Activated T-helper 17 cell treated with anti-CD3 and anti-CD28 coated beads, Interleukin-2, amount 50 U/mL, for 72 hours (primary cell): Measurements from ENCODE around the gene IGF2BP3. TPM values are rescaled to one million over a fixed set of nuclear protein-coding genes. Genes with fewer than 3 reads are reported as not detected.

Experiments
- ATAC-seq: fragments of 150-1000 bp; cut with Tn5 transposase; replicated peaks from 2 replicates; pipeline ENCODE4 v1.10.0; 2021; ENCODE audit warnings: mild to moderate bottlenecking, moderate library complexity
- H3K27ac Mint-ChIP-seq: one replicate; pipeline ENCODE4 v1.8.0; 2022; ENCODE audit warnings: mixed read lengths
- H3K27me3 Mint-ChIP-seq: one replicate; pipeline ENCODE4 v1.8.0; 2022; ENCODE audit warnings: mixed read lengths
- H3K36me3 Mint-ChIP-seq: one replicate; pipeline ENCODE4 v1.8.0; 2022; ENCODE audit warnings: low read depth, mild to moderate bottlenecking, mixed read lengths
- H3K4me1 Mint-ChIP-seq: one replicate; pipeline ENCODE4 v1.8.0; 2022; ENCODE audit warnings: mixed read lengths
- H3K4me3 Mint-ChIP-seq: one replicate; pipeline ENCODE4 v1.8.0; 2022; ENCODE audit warnings: mild to moderate bottlenecking, mixed read lengths
- H3K9me3 Mint-ChIP-seq: one replicate; pipeline ENCODE4 v1.8.0; 2022; ENCODE audit warnings: mixed read lengths
- total RNA-seq, 2 donors: library from RNA; stranded (reverse); gene quantifications; one replicate each; pipeline ENCODE4 v1.2.3, GENCODE V29; 2022

Gene IGF2BP3
- total RNA-seq, 2 donors from 2014 or later = 0.42 to 0.67 TPM

GRCh38 chr7:23260371-23260770 lies 209.9 kb downstream of the IGF2BP3 start:
- H3K9me3 Mint-ChIP-seq = no peaks in the 10 kb centered on the region
- H3K4me3 Mint-ChIP-seq = no peak overlapping the region
- peaks cover 19% of the 10 kb centered on the region for H3K27me3 Mint-ChIP-seq
- no peak for ATAC-seq
- H3K4me1 Mint-ChIP-seq = no peaks in the 10 kb centered on the region
- no peak overlapping the region for H3K27ac Mint-ChIP-seq
- H3K36me3 Mint-ChIP-seq = no peaks in the 10 kb centered on the region

Other genes with a start within 250 kb of the IGF2BP3 start
- gene GPNMB, start 223.7 kb downstream of the IGF2BP3 start, total RNA-seq = 1 to 10 TPM; 1.3 to 3.2 TPM
- 10 to 100 TPM; 60.2 to 84.3 TPM for gene MALSU1, start 171.2 kb downstream of the IGF2BP3 start, total RNA-seq
- gene TRA2A, start 61.5 kb upstream of the IGF2BP3 start, total RNA-seq = 100 to 1,000 TPM; 116 to 127 TPM
- gene CCDC126, start 126.9 kb upstream of the IGF2BP3 start, total RNA-seq = 1 to 10 TPM; 7.8 to 8.1 TPM
- 1 to 10 TPM; 5.9 to 8.3 TPM for gene FAM221A, start 209.7 kb upstream of the IGF2BP3 start, total RNA-seq
- gene STK31, start 239.7 kb upstream of the IGF2BP3 start, total RNA-seq = under 1 TPM; 0.19 to 0.52 TPM